GM23338 (cell line): ENCODE results near the gene ABHD15. TPM values are rescaled to one million over a fixed set of nuclear protein-coding genes. Genes with fewer than 3 reads are reported as not detected.
A peak's percentile ranks its signal among the peaks of the same experiment; 100 is the strongest.

Source experiments
- ATAC-seq: fragments of 200-7000 bp; cut with Tn5 transposase; 3 replicates; pipeline ENCODE4 v1.9.1; 2020
- DNase-seq: peaks from one replicate; pipeline ENCODE4 v3.0.0-alpha.2; 2015; ENCODE audit warnings: low spot score
- H2AFZ ChIP-seq: fragments of 200-600 bp; sonication (generic); 2 replicates; pipeline ENCODE4 v1.8.0; 2016; ENCODE audit warnings: antibody characterized with exemption, mild to moderate bottlenecking, moderate library complexity
- H3F3A ChIP-seq: fragments of 200-600 bp; sonication (generic); replicated peaks from 2 replicates; pipeline ENCODE4 v1.8.0; 2017; ENCODE audit warnings: antibody characterized with exemption, mixed run types, low read depth
- H3K27ac ChIP-seq: fragments of 200-600 bp; sonication (generic); 2 replicates; pipeline ENCODE4 v1.6.1; 2016; ENCODE audit warnings: low read depth
- H3K27me3 ChIP-seq: fragments of 200-600 bp; sonication (generic); 2 replicates; pipeline ENCODE4 v1.8.0; 2016; ENCODE audit warnings: mild to moderate bottlenecking, mixed run types, moderate library complexity; ENCODE audit not compliant: insufficient read depth
- H3K36me3 ChIP-seq: fragments of 200-600 bp; sonication (generic); 2 replicates; pipeline ENCODE4 v1.8.0; 2016; ENCODE audit warnings: mild to moderate bottlenecking; ENCODE audit not compliant: insufficient read depth
- H3K4me1 ChIP-seq: fragments of 200-600 bp; sonication (generic); 2 replicates; pipeline ENCODE4 v1.8.0; 2016; ENCODE audit warnings: mild to moderate bottlenecking, moderate library complexity; ENCODE audit not compliant: insufficient read depth
- H3K4me2 ChIP-seq: fragments of 200-600 bp; sonication (generic); 2 replicates; pipeline ENCODE4 v1.7.1; 2017; ENCODE audit warnings: mixed run types
- H3K4me3 ChIP-seq: fragments of 200-600 bp; sonication (generic); 2 replicates; pipeline ENCODE4 v1.6.1; 2016; ENCODE audit warnings: mixed run types
- H3K79me2 ChIP-seq: fragments of 200-600 bp; sonication (generic); replicated peaks from 2 replicates; pipeline ENCODE4 v1.8.0; 2017; ENCODE audit warnings: mild to moderate bottlenecking; ENCODE audit not compliant: insufficient read depth
- H3K9me2 ChIP-seq: fragments of 200-600 bp; sonication (generic); 2 replicates; pipeline ENCODE4 v1.8.0; 2017; ENCODE audit not compliant: insufficient read depth
- H4K20me1 ChIP-seq: fragments of 200-600 bp; sonication (generic); replicated peaks from 2 replicates; pipeline ENCODE4 v1.8.0; 2017; ENCODE audit warnings: mild to moderate bottlenecking; ENCODE audit not compliant: insufficient read depth
- H3K27ac Mint-ChIP-seq: 2 replicates; pipeline ENCODE4 v1.8.0; 2020; ENCODE audit warnings: inconsistent platforms, mild to moderate bottlenecking, moderate library complexity, mixed read lengths
- H3K27me3 Mint-ChIP-seq: 3 replicates; pipeline ENCODE4 v1.8.0; 2022; ENCODE audit warnings: low read depth, mild to moderate bottlenecking, moderate library complexity, mixed read lengths, inconsistent platforms; ENCODE audit not compliant: insufficient read depth, poor library complexity
- H3K36me3 Mint-ChIP-seq: 3 replicates; pipeline ENCODE4 v1.8.0; 2021; ENCODE audit warnings: low read depth, mild to moderate bottlenecking, inconsistent platforms, moderate library complexity, mixed read lengths
- H3K4me1 Mint-ChIP-seq: 3 replicates; pipeline ENCODE4 v1.8.0; 2020; ENCODE audit warnings: mild to moderate bottlenecking, inconsistent platforms, mixed read lengths
- H3K4me3 Mint-ChIP-seq: 3 replicates; pipeline ENCODE4 v1.8.0; 2021; ENCODE audit warnings: moderate library complexity, mild to moderate bottlenecking, inconsistent platforms, mixed read lengths
- H3K9me3 Mint-ChIP-seq: 3 replicates; pipeline ENCODE4 v1.8.0; 2020; ENCODE audit warnings: moderate library complexity, mild to moderate bottlenecking, inconsistent platforms, mixed read lengths
- CREB1 ChIP-seq: fragments of 250-450 bp; sonication (Bioruptor Pico); IDR thresholded peaks from 2 replicates; pipeline ENCODE4 v1.5.0; 2020; ENCODE audit warnings: low read depth, mild to moderate bottlenecking, moderate library complexity
- EZH2phosphoT487 ChIP-seq: fragments of 200-600 bp; sonication (generic); IDR thresholded peaks from one replicate; pipeline ENCODE4 v1.8.1; 2018; ENCODE audit warnings: antibody characterized with exemption; ENCODE audit not compliant: unreplicated experiment
- JUNB ChIP-seq: IDR thresholded peaks from one replicate; pipeline ENCODE4 v1.6.1; 2016; ENCODE audit warnings: antibody characterized with exemption; ENCODE audit not compliant: unreplicated experiment
- POLR2AphosphoS5 ChIP-seq: IDR thresholded peaks from 2 replicates; pipeline ENCODE4 v1.6.1; 2016; ENCODE audit warnings: antibody characterized with exemption, low read depth
- REST ChIP-seq: IDR thresholded peaks from one replicate; pipeline ENCODE4 v1.6.1; 2018; ENCODE audit warnings: antibody characterized with exemption; ENCODE audit not compliant: unreplicated experiment
- ZNF114 ChIP-seq: fragments of 250-450 bp; sonication (Bioruptor Pico); IDR thresholded peaks from 2 replicates; pipeline ENCODE4 v1.5.0; 2020; ENCODE audit warnings: mild to moderate bottlenecking, moderate library complexity
- ZNF331 ChIP-seq: fragments of 250-450 bp; sonication (Bioruptor Pico); IDR thresholded peaks from 2 replicates; pipeline ENCODE4 v1.5.0; 2020; ENCODE audit warnings: low read depth, mild to moderate bottlenecking, moderate library complexity
- polyA plus RNA-seq: library from polyadenylated mRNA; unstranded; fragments of >200 nt; fragmentation: Nextera tagmentation; extraction: Ambion mirVana; gene quantifications from 2 replicates; pipeline ENCODE4 v1.2.1, GENCODE V29; 2016
- total RNA-seq: library from RNA; depleted of rRNA; stranded (reverse); fragments of >200 nt; shearing (Covaris generic); gene quantifications from 2 replicates; pipeline ENCODE4 v1.2.3, GENCODE V29; 2014
- TF ChIP-seq, protein P1 (sequence below): IDR thresholded peaks from 2 replicates; pipeline ENCODE4 v1.6.1; 2016; ENCODE audit warnings: antibody characterized with exemption
- TF ChIP-seq, protein P2 (sequence below), 2 experiments: fragments of 200-600 bp in 1 of 2; sonication (generic) in 1 of 2; conservative IDR thresholded peaks; 2 replicates each; pipeline versions ENCODE4 v1.5.1 to v1.6.1; 2016 to 2017; ENCODE audit warnings: antibody characterized with exemption in 2 of 2, low read depth in 2 of 2, mild to moderate bottlenecking in 2 of 2, moderate library complexity in 1 of 2

ABHD15 gene
- total and polyA plus RNA-seq, 2 experiments from 2014 or later, result 0.27 to 2.5 TPM

DNA sequence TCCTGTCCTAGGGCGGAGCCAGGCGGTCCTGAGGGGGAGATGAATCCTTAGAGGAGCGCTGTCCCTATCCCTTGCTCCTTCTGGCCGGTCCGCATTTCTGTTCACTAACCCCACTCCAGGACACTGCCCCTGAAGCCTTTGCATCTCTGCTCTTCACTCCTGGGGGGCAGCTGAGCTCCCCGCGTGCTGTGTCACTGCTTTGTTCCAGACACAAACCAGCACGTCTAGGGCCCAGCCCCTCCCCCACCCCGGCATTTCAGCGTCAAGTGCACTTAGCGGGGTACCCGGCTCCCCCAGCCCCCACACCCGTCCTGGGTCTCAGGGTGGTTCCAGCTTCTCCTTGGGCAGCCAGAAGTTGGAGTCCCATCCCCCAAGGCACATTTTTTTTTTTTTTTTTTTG is 47.0 kb upstream of the ABHD15 start:
- H3K4me1 ChIP-seq, result peaks cover 29% of the 10 kb centered on the region
- peaks cover 27% of the 10 kb centered on the region for H3K4me1 Mint-ChIP-seq
- H3K36me3 ChIP-seq, result no peaks in the 10 kb centered on the region
- H2AFZ ChIP-seq, result peak overlapping the region; percentile 72; the same call in 1 of the 2 replicates
- no peaks in the 10 kb centered on the region for H3K79me2 ChIP-seq
- H3K4me3 ChIP-seq, result peak overlapping the region; percentile 67
- peak; percentile 5 for ATAC-seq
- H3K4me3 Mint-ChIP-seq, result peak overlapping the region; percentile 64
- TF ChIP-seq POLR2AphosphoS5 (no peak; the same call in 1 of the 2 replicates), EZH2phosphoT487 (no peak), ZNF114 (CRISPR knock-in tag) (no peak), JUNB (no peak), CREB1 (CRISPR knock-in tag) (no peak), REST (no peak), ZNF331 (no peak)
- TF ChIP-seq, protein P1, sequence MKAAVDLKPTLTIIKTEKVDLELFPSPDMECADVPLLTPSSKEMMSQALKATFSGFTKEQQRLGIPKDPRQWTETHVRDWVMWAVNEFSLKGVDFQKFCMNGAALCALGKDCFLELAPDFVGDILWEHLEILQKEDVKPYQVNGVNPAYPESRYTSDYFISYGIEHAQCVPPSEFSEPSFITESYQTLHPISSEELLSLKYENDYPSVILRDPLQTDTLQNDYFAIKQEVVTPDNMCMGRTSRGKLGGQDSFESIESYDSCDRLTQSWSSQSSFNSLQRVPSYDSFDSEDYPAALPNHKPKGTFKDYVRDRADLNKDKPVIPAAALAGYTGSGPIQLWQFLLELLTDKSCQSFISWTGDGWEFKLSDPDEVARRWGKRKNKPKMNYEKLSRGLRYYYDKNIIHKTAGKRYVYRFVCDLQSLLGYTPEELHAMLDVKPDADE, result no peak
- TF ChIP-seq, protein P2, sequence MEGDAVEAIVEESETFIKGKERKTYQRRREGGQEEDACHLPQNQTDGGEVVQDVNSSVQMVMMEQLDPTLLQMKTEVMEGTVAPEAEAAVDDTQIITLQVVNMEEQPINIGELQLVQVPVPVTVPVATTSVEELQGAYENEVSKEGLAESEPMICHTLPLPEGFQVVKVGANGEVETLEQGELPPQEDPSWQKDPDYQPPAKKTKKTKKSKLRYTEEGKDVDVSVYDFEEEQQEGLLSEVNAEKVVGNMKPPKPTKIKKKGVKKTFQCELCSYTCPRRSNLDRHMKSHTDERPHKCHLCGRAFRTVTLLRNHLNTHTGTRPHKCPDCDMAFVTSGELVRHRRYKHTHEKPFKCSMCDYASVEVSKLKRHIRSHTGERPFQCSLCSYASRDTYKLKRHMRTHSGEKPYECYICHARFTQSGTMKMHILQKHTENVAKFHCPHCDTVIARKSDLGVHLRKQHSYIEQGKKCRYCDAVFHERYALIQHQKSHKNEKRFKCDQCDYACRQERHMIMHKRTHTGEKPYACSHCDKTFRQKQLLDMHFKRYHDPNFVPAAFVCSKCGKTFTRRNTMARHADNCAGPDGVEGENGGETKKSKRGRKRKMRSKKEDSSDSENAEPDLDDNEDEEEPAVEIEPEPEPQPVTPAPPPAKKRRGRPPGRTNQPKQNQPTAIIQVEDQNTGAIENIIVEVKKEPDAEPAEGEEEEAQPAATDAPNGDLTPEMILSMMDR (conservative IDR thresholded peaks at IDR 0.05; ENCODE audit: low read depth in 2 of 2), result no peak
- H3K27me3 ChIP-seq, result peaks cover 58% of the 10 kb centered on the region
- peaks cover 44% of the 10 kb centered on the region for H3K27me3 Mint-ChIP-seq
- H3K9me2 ChIP-seq, result no peaks in the 10 kb centered on the region
- H3F3A ChIP-seq, result 0 out of 2 replicates have a peak, but pooled peaks cover 4% of the 10 kb centered on the region
- peak; percentile 47 for DNase-seq
- no peaks in the 10 kb centered on the region; the same call in 2 of the 3 replicates for H3K9me3 Mint-ChIP-seq
- no peak overlapping the region for H3K27ac Mint-ChIP-seq
- peak overlapping the region; percentile 92 for H3K4me2 ChIP-seq
- no peak overlapping the region for H3K27ac ChIP-seq
- peaks cover 5% of the 10 kb centered on the region; the same call in 1 of the 2 replicates for H4K20me1 ChIP-seq
- H3K36me3 Mint-ChIP-seq, result peaks cover 4% of the 10 kb centered on the region; the same call in 2 of the 3 replicates
